ENCODE data around the gene CEP85L. TPM values are rescaled to one million over a fixed set of nuclear protein-coding genes. Genes with fewer than 3 reads are reported as not detected.

CEP85L gene
- total RNA-seq, 3 donors from 2014 or later (not counting 1 experiment from before 2014, with no cell fraction given): 75.0 to 85.2 (median 82.0) TPM

DNA sequence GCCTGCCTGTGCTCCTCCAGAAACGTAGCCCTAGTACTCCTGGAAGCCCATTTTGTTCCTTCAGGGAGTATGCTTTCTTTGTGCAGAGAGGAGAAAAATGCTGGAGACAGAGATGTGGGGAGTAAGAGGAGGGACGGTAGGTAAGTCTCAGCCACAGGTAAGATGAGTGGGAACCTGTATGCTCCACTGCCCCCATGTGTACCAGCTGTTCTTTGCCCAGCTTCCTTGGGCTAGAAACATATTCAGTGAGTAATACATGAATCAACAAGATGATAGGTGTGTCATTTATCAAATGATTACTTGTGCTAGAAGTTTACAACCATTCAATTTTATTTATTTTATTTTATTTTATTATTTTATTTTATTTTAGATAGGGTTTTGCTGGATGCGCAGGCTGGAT lies 13.6 kb upstream of the CEP85L start:
- intact Hi-C loops (cut with micrococcal nuclease): no loop called here
- H3K4me1 Mint-ChIP-seq: peaks cover 50 to 57% of the 10 kb centered on the region in 2 donors
- no peaks in the 10 kb centered on the region for H3K27me3 Mint-ChIP-seq (ENCODE audit: low read depth in 2 of 2)
- peak overlapping the region; percentile 55 to 75 for H3K27ac Mint-ChIP-seq
- H3K9me3 ChIP-seq (ENCODE audit: control insufficient read depth, insufficient read depth, low read length): no peaks in the 10 kb centered on the region
- peaks cover 4% of the 10 kb centered on the region for H3K4me1 ChIP-seq (ENCODE audit: control insufficient read depth, insufficient read depth, low read length)
- no peaks in the 10 kb centered on the region for H3K36me3 Mint-ChIP-seq
- H3K27ac ChIP-seq (ENCODE audit: low read length): peak overlapping the region; percentile 43
- 55% methylated on average over 3 of the region's 3 CpGs for WGBS (ENCODE audit: insufficient coverage)
- peak in 1 of 2 donors; percentile 49 for DNase-seq
- H3K4me3 Mint-ChIP-seq: peak overlapping the region; percentile 65
- no peak for TF ChIP-seq CTCF (IDR thresholded peaks at IDR 0.05)
- H3K36me3 ChIP-seq (ENCODE audit: control insufficient read depth, insufficient read depth, low read length): peaks cover 4% of the 10 kb centered on the region
- no peaks in the 10 kb centered on the region for H3K27me3 ChIP-seq (ENCODE audit: control insufficient read depth, insufficient read depth, low read length)
- no peak for ATAC-seq
- no peaks in the 10 kb centered on the region for H3K9me3 Mint-ChIP-seq
- H3K4me3 ChIP-seq (ENCODE audit: low read length): no peak overlapping the region

GRCh38 chr6:118663993-118664985 lies 12.9 kb upstream of the CEP85L start:
- Mint-ChIP-seq H3K4me3 (peak overlapping the region; percentile 65), H3K9me3 (no peaks in the 10 kb centered on the region), H3K36me3 (no peaks in the 10 kb centered on the region), H3K27me3 (ENCODE audit: low read depth in 2 of 2) (no peaks in the 10 kb centered on the region), H3K4me1 (peaks cover 53 to 57% of the 10 kb centered on the region in 2 donors), H3K27ac (peak overlapping the region; percentile 55 to 75)
- H3K4me1 ChIP-seq (ENCODE audit: control insufficient read depth, insufficient read depth, low read length): peaks cover 4% of the 10 kb centered on the region
- H3K4me3 ChIP-seq (ENCODE audit: low read length): no peak overlapping the region
- no peaks in the 10 kb centered on the region for H3K27me3 ChIP-seq (ENCODE audit: control insufficient read depth, insufficient read depth, low read length)
- no peaks in the 10 kb centered on the region for H3K9me3 ChIP-seq (ENCODE audit: control insufficient read depth, insufficient read depth, low read length)
- intact Hi-C loops (cut with micrococcal nuclease): no loop called here
- TF ChIP-seq CTCF (IDR thresholded peaks at IDR 0.05): no peak
- 67% methylated on average over 9 of the region's 10 CpGs for WGBS (ENCODE audit: insufficient coverage)
- peak overlapping the region; percentile 43 for H3K27ac ChIP-seq (ENCODE audit: low read length)
- ATAC-seq (peak in 1 of 3 donors; percentile 31), DNase-seq (peak in 1 of 2 donors; percentile 32)
- H3K36me3 ChIP-seq (ENCODE audit: control insufficient read depth, insufficient read depth, low read length): peaks cover 4% of the 10 kb centered on the region

DNA sequence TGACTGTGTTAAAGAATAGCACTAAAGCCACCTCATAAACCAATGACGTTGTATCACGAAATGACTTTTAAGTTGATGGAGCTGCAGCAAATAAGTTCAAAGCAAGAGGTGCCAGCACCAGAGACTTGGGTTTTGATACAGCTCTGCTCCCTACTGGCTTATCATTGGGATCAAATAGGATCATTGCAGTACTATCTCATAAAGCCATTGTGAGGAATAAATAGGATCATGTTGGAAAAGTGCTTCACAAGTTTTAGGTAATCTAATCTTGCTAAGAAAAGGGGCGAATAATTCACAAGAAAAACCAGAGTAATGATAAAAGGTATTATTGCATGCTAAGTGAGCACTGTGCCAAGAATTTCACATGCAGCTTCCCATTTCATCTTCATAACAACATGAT lies 10.4 kb upstream of the CEP85L start:
- no peak overlapping the region for H3K27ac Mint-ChIP-seq
- no peaks in the 10 kb centered on the region for H3K9me3 ChIP-seq (ENCODE audit: control insufficient read depth, insufficient read depth, low read length)
- DNase-seq (no peak), ATAC-seq (no peak)
- no peak overlapping the region for H3K27ac ChIP-seq (ENCODE audit: low read length)
- intact Hi-C loops (cut with micrococcal nuclease): no loop called here
- H3K4me1 ChIP-seq (ENCODE audit: control insufficient read depth, insufficient read depth, low read length): peaks cover 7% of the 10 kb centered on the region
- H3K4me3 Mint-ChIP-seq: no peak overlapping the region
- TF ChIP-seq CTCF (IDR thresholded peaks at IDR 0.05): no peak
- H3K4me1 Mint-ChIP-seq: peaks cover 37 to 43% of the 10 kb centered on the region in 2 donors
- H3K9me3 Mint-ChIP-seq: no peaks in the 10 kb centered on the region
- peaks cover 4% of the 10 kb centered on the region for H3K36me3 ChIP-seq (ENCODE audit: control insufficient read depth, insufficient read depth, low read length)
- no peaks in the 10 kb centered on the region for H3K27me3 Mint-ChIP-seq (ENCODE audit: low read depth in 2 of 2)
- H3K36me3 Mint-ChIP-seq: no peaks in the 10 kb centered on the region
- H3K4me3 ChIP-seq (ENCODE audit: low read length): no peak overlapping the region
- 100% methylated on average over 3 of the region's 3 CpGs for WGBS (ENCODE audit: insufficient coverage)
- H3K27me3 ChIP-seq (ENCODE audit: control insufficient read depth, insufficient read depth, low read length): no peaks in the 10 kb centered on the region
